IPS-NIHi7 (cell line): ENCODE data around the gene RAPH1.
"Not testable (repeated sequence)": the region's sequence is repeated elsewhere in the genome, so short reads cannot be mapped to it uniquely, and the experiment has no call there.

ENCODE experiments used
- DNase-seq: peaks from one replicate; pipeline ENCODE4 v3.0.0; 2012; ENCODE audit warnings: mixed read lengths; ENCODE audit errors: extremely low spot score

The RAPH1 gene

DNA sequence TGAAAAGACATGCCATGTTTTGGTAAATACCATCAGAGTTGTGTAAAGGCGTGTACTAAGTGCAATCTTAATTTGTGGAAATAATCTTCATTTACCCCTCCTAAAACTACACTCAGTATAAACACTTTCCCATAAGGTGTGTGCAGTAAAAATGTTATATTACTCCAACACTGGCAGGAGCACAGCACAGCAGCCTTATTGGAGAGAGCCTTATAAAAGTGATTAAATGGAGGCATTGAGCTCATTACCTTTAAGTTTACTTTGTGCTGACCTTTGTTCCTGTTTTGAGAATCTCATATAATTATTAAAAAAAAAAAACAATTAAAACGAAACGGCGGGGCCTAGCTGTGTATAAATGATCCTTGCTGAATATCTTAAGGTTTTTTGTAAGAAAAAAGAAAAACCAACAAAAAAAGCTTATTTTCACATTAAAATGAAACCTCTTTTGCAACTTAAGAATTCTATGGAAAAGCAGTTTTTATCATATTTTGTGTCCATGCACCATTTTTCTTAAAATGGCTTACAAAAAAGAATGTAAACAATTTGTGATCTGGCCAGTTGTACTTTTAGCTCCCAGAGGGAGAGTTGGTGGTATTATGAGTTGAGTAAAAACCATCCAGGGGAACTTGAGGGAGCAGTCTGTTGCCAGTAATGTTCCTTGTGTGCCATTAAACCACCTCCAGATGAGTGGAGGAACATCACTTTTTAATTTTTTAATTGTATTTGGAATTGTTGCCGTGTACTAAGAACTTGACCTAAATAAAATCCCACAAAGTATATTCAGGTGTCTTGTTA lies 103.5 kb downstream of the RAPH1 start:
- no peak for DNase-seq

DNA sequence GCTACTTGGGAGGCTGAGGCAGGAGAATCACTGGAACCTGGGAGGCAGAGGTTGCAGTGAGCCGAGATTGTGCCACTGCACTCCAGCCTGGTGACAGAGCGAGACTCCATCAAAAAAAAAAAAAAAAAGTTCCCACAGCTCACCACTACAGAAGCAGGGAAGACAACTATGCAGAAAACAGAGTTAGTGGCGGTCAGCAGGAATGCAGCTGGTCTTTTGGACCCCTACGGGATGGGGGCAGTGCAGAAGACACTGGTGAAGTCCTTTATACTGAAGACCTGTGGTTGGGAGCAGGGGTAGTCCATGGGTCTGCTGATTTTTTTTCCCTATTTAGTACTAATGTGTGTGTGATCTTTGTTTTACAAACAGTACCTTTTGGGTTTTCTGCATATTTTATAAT lies 105.5 kb downstream of the RAPH1 start:
- not testable (repeated sequence) for DNase-seq

DNA sequence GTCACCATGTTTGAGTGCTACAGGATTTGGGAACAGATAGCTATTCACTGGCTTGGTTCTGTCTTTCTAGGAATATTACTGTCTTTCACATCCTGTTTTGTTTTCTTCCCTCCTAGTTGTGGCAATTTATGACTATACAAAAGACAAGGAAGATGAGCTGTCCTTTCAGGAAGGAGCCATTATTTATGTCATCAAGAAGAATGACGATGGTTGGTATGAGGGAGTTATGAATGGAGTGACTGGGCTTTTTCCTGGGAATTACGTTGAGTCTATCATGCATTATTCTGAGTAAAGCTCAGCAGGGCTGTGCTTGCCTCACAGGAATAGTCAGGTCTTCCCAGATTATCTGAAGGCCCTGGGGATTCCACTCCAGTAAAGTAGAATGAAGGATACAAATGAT lies 108.0 kb downstream of the RAPH1 start:
- DNase-seq = no peak

DNA sequence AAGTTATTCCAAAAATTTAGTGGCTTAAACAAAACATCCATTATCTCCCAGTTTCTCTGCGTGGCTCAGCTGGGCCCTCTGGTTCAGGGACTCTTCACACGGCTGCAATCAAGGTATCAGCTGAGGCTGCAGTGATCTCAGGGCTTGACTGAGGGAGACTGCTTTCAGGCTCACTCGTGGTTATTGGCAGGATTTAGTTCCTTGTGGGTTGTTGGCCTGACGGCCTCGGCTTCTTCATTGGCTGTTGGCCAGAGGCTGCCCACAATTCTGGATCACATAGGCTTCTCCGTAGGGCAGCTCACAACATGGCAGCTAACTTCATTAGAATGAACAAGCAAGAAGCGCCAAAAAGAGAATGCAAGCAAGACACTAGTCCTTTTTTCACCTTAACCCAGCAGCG lies 116.8 kb downstream of the RAPH1 start:
- no peak for DNase-seq

DNA sequence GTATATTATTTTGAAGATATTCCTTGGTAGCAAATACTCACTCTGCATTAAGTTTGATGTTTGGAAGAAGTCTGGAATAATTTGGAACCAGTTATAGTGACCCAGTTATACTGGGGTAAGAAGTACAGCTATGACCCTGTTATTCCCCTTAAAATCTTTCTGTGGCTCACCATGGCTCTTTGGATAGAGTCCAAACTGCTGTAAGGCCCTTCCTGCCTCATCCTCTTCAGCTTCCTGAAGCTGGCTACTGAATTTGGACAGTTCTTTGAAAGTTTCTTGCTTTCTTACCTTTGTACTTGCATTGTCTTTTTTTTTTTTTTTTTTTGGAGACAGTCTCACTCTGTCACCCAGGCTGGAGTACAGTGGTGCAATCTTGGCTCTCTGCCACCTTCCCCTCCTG lies 121.3 kb downstream of the RAPH1 start:
- no peak for DNase-seq

DNA sequence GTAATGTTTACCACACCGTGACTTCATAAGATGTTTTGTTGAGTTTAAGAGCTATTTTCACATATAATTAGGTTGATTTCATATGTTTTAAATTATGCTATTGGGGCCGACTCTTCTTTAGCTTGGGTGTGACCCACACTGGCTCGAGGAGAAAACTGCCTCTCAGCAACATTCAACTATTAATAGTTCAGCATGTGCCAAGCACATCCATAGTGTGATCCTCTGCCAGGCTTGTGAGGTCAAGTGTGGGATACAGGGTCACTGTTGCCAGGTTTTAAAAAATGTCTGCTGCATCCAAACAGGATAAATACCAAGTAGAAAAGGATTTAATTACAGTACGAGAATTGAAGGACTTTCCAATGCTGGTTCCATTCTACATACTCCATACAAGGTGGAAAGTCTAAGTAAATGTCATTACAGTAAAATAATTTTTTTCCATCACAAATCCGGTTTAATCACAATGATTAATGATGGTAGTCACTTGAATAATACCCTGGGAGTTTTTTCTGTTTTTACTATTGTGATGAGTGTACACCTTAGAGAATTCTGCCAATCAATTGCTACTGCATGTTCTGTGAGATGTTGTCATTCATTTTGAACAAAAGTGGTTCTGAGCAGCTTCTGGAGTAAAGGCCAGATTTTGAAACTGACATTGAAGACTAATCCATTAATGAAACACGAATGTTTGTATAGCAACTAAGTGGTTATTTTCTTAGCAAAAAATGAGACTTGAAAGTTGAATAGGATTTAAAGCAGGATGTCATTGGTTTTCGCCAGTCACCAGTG lies 122.4 kb downstream of the RAPH1 start:
- DNase-seq = no peak

DNA sequence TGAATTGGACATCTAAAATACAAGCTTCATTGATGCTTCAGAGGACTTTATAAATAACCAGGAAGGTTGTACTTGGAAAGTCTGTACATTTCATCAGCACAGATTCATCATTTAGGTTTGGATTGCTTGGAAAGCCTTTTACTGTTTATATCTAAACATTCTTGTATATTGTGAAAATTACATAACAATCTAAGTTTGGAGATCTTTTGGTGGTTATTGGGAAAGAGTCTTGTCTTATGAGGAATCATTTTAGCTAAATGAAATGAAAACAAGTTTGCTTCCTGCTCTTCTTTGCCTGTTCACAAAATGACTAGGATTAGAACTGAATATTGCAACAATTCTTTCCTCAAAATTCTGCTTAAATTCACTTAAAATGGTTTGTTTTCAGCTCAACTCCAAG lies 127.6 kb downstream of the RAPH1 start:
- no peak for DNase-seq

DNA sequence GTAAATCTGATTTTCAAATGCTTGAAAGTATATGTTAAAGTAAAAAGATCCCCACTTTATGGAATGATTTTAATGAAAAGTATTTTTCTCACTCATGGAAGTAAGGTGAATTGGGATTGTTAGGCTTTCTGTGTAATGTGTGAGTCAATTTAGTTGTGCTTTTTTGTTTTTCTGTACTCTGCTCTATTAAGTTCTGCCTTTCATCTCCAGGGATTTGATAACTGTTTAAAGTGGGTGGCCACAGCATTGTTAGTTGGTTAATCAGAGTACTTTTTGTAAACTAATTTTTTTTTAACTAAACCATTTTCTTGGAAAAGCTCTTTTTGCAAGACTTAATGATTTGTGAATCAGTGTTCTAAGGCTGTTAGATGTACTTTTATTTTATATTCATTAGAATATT lies 130.1 kb downstream of the RAPH1 start:
- DNase-seq = no peak

DNA sequence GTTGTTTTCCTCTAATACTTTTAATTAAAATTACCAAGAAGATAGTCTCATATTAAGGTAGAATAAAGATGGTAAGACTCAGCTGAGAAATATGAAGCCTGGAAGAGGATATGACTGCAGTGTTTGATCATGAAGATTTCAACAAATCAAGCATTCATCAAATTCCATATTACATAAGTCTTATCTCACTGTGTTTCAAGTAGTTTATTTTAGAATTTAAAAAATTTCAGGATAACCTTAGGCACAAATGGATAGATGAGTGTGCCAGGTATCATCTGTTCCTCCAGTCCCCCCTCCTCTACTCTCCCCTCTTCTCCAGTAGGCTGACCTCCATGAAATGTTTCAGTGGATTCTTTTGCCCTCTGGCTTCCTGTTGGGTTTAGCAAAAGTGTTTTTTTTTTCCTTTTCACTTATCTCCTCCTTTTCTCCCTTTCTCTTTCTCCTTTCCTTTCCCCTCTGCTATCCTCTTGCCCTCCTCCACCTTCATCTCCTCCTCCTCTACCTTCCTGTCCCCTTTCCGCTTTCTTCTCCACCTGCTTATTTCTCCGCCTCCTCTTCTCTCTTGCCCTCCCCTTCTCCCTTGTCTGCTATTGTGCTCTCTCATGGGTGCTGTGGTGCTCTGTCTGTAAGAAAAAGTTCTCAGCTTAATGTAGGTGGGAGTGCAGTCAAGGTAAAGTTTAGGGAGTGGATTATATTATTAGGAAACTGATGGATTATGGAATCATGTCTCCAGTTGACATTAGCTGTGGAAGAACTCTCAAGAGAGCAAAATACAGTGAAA lies 134.1 kb downstream of the RAPH1 start:
- DNase-seq = no peak

DNA sequence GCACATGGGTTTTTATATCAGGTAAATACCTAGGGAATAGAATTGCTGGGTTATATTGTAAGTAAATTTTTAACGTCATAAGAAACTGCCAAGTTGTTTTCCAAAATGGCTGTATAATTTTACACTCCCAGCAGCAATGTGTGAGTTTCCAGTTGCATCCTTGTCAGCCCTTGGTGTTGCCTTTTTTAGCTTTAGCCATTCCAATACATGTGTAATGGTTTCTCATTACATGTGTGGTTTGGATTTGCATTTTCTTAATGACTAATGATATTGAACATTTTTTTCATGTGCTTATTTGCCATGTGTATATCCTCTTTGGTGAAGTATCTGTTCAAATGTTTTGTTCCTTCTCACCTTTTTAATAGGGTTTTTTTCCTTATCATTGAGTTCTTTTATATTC lies 136.1 kb downstream of the RAPH1 start:
- no peak for DNase-seq

DNA sequence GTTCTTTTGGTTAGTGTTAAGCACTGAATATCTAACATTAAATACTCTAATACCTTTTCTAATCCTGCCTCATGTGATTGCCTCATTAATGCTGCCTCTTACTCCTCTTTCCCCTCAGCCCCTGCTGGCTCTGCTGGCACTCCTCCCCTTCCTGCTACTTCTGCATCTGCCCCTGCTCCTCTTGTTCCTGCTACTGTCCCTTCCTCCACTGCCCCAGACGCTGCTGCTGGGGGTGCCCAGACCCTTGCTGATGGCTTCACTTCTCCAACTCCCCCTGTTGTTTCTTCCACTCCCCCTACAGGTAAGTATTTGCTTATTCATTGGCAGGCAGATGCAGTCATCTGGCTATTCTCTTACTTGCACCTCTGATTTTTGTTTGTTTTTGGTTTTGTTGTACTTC lies 138.4 kb downstream of the RAPH1 start:
- peak; percentile 84 for DNase-seq

DNA sequence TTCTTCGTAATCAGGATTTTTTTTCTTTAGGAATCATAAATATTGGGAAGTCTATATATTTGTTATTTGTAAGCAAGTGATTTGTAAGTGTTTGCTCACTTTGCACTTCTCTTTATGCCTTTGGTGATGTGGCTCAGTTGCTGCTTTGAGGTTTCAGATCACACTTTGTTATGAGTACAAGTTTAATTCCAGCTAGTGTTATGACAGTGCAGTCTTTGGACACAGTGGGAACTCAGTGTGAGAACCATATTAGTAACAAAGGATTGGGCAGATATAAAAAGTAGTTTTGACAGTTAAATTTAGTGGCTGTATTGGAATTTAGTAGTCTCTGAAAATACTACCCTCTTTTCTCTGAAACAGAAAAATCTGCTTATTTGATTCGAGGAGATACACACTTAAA lies 139.2 kb downstream of the RAPH1 start:
- no peak for DNase-seq

DNA sequence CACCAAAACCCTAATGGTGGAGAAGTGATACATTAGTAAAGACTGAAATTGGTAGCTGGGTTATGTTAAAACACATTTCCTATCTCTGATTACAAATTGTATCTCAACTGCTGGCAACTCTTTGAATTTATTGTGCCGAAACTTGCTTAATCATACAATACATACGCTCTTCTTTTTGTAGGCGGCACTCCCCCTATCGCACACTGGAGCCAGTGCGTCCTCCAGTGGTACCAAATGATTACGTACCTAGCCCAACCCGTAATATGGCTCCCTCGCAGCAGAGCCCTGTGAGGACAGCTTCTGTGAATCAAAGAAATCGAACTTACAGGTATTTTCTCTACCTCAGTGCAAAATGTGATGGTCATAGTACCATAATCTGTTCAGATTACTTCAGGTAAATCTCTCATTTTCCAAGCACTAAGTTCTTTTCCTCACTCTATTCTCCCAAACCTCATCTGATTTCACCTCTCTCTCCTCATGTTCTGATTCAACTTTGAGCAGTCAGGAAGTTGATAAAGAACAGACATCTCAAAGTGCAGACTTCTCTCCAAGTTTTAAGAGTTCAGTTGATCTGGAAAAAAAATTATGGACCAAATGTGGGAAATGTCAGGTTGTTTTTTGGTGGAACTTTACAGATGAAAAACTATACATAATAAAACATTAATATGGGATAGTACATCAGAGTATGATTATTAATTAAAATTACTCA lies 140.4 kb downstream of the RAPH1 start:
- peak; percentile 37 for DNase-seq

DNA sequence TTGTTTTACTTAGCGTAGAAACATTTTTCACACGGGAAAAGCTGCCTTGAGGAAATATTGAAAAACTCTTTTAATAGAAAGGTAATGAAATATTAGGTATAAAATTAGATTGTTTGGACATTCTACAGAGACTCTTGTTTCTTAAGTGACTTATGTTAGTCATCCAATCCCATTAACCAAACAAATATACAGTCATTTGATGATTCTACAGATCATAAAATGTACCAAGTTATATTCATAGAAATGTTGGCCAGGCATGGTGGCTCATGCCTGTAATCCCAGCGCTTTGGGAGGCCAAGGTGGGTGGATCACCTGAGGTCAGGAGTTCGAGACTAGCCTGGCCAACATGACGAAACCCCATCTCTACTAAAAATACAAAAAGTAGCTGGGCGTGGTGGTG lies 146.9 kb downstream of the RAPH1 start:
- DNase-seq = not testable (repeated sequence)

DNA sequence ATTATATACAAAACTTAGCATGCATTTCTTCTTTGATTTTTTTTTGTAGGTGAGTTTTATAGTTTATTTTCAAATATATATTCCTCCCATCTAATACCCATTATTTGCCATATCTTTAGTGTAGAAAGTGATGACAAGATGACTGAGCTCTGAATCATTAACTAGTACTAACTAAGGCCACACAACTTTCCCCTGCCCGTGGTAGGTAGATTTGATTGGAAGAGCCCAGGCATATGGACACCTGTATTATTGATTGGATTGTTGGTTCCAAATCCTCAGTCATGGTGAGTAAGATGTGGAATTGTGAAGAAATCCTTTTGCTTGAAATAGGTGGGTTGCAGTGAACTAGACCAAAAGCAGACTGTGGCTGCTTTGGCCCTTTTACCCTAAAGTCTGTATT lies 152.1 kb downstream of the RAPH1 start:
- no peak for DNase-seq

DNA sequence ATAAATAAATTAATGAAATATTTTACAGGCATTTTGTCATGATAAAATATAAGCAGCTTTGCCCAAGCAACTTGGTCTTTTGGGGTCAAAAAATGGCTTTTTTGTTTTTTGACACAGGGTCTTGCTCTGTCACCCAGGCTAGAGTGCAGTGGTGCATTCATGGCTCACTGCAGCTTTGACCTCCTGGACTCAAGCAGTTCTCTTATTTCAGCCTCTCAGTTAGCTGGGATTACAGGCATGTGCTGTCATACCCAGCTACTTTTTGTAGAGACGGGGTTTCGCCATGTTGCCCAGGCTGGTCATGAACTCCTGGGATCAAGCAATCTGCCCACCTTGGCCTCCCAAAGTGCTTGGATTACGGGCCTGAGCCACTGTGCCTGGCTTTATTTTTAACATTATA lies 155.9 kb downstream of the RAPH1 start:
- no peak for DNase-seq

DNA sequence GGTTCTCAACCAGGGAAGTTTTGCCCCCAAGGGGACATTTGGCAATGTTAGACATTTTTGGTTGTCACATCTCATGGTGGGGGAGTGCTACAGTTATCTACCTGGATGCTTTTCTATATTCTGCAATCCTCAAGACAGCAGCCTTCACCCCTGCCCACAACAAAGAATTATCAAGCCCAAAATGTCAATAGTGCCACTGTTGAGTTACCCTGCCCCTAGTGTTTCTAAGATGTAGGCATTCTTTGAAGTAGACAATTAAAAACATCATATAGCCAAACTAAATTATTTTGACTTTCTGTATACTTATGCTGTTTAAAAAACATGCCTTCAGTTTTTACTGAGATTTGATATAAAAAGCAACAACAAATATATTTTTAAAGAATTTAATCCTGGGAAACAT lies 158.9 kb downstream of the RAPH1 start:
- no peak for DNase-seq

DNA sequence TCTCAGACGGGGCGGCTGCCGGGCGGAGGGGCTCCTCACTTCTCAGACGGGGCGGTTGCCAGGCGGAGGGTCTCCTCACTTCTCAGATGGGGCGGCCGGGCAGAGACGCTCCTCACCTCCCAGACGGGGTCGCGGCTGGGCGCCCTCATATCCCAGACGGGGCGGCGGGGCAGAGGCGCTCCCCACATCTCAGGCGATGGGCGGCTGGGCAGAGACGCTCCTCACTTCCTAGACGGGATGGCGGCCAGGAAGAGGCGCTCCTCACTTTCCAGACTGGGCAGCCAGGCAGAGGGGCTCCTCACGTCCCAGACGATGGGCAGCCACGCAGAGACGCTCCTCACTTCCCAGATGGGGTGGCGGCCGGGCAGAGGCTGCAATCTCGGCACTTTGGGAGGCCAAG lies 162.4 kb downstream of the RAPH1 start:
- DNase-seq = not testable (repeated sequence)

DNA sequence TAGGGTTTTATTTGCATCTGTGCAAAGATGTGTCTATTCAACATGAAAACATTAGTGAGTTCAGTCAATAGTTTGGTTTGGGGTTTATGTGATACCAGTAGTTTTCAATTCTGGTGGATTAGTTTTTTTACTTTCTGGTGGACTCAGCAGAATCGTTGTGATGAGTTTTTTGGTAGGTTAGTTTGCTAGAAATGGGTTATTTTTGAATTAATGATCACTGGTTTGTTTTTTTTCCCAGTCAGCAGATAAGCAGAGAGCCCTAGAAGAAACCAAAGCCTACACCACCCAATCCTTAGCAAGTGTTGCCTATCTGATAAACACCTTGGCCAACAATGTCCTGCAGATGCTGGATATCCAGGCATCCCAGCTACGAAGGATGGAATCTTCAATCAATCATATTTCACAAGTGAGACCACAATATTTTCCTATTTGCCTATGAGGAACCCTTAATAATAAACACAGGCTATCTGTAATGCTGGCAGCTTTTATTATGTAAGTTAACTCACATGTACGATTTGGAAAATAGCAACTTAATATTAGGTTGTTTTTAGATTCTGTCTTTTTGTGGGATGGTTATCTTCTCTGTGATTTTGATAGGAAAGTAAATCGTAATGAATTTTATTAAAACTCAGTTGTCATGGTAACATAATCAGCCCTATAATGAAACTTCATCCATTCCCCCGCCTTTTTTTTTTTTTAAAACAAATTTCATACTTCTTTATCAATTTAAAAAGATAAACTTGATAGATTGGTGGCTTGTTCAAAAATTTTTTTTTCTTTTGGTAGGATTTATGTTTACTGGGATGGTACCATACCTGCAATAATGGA lies 168.2 kb downstream of the RAPH1 start:
- no peak for DNase-seq

DNA sequence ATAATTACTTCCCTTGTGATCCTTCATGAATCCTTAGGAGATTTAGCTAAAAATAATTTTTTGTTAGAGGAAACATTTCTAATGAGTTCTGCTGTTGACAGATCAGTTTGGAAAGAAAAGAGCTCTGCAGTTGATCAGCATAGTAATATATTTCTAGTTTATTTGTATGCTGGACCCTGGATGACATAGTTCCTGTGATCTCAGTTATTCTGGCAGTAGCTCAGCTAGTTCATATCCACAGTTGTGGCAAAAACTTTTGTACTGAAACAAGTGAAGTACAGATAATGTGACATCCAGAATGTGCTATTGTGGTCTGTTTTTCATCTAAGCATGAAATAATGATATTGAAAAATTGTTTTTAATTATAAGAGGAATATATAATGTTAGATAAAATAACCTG lies 173.2 kb downstream of the RAPH1 start:
- no peak for DNase-seq

DNA sequence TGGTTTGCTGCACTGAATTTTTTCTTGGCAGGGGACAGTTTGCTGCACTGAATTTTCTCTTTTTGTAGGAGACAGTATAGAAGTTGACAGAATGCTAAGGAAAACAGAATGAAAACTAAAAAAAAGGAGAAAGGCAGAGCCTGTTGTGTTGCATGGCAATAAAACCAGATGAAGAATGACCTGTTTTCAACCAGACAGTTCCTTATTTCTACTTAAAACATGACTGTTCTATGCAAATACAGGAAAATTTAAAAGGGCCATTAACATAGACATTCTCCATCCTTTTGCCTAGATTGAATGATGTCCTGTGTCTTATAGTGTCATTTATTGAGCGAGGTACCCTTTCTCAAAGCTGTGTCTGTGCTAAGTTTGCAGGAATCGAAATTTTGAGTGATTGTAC lies 173.6 kb downstream of the RAPH1 start:
- no peak for DNase-seq
